IMR-90 (cell line): ENCODE measurements around the gene TMEM8B.

Experiments used
- CEBPB ChIP-seq: IDR thresholded peaks from 2 replicates; pipeline ENCODE4 v1.6.1; 2012; ENCODE audit warnings: low read depth, low read length, improper control_type of control experiment
- TF ChIP-seq, protein P1 (sequence below): conservative IDR thresholded peaks from 2 replicates; pipeline ENCODE4 v1.5.1; 2012; ENCODE audit warnings: mild to moderate bottlenecking, low read depth, low read length, improper control_type of control experiment

DNA sequence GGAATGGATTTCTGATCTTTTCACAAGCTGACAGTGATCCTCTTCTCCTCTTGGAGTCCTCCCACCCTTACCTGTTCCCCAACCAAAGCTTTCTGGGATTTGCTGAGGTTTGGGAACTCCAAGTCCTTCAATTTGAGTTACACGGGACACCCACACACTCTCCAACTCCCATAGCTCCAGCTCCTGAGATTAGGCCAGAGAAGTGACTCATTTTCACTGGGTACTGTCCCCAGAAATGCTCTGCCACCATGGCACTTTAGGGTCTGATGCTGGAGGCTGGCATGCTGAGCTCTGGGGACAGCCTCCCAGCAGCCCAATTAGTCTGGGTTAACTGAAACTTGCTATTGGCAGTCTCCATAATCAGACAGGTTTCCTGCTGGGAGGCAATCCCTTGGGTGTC is 63.0 kb downstream of the TMEM8B start:
- TF ChIP-seq, protein P1, sequence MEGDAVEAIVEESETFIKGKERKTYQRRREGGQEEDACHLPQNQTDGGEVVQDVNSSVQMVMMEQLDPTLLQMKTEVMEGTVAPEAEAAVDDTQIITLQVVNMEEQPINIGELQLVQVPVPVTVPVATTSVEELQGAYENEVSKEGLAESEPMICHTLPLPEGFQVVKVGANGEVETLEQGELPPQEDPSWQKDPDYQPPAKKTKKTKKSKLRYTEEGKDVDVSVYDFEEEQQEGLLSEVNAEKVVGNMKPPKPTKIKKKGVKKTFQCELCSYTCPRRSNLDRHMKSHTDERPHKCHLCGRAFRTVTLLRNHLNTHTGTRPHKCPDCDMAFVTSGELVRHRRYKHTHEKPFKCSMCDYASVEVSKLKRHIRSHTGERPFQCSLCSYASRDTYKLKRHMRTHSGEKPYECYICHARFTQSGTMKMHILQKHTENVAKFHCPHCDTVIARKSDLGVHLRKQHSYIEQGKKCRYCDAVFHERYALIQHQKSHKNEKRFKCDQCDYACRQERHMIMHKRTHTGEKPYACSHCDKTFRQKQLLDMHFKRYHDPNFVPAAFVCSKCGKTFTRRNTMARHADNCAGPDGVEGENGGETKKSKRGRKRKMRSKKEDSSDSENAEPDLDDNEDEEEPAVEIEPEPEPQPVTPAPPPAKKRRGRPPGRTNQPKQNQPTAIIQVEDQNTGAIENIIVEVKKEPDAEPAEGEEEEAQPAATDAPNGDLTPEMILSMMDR: no peak
- no peak for TF ChIP-seq CEBPB
